Thyroid gland (tissue), 4 donors: Measurements from ENCODE around the gene GSTA5.
"Not testable (repeated sequence)": the region's sequence is repeated elsewhere in the genome, so short reads cannot be mapped to it uniquely, and the experiment has no call there.

Experiments used
- POLR2A ChIP-seq, 2 donors: fragments of 450-650 bp; IDR thresholded peaks; one replicate each; pipeline ENCODE4 v1.6.1; 2017; ENCODE audit warnings: antibody characterized with exemption in 2 of 2, mild to moderate bottlenecking in 2 of 2, moderate library complexity in 1 of 2
- TF ChIP-seq, protein P1 (sequence below), 6 experiments: fragments of 200-600 bp in 3 of 6; fragments of 450-650 bp in 3 of 6; sonication (generic) in 3 of 6; IDR thresholded peaks; one replicate each; pipeline ENCODE4 v1.5.1; 2016 to 2019; ENCODE audit warnings: antibody characterized with exemption in 6 of 6, mild to moderate bottlenecking in 2 of 6, inconsistent platforms in 1 of 6, moderate library complexity in 1 of 6

DNA sequence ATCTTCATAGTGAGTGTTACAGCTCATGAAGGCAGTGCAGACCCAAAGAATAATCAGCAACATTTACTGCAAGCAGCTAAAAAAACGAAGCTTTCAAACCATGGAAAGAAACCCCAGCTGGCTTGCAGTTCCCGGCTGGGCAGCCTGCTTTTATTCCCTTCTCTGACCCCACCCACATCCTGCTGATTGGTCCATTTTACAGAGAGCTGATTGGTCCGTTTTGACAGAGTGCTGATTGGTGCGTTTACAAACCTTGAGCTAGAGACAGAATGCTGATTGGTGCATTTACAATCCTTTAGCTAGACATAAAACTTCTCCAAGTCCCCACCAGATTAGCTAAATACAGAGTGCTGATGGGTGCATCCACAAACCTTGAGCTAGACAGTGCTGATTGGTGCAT, 12.0 kb downstream of the GSTA5 start:
- TF ChIP-seq, protein P1, sequence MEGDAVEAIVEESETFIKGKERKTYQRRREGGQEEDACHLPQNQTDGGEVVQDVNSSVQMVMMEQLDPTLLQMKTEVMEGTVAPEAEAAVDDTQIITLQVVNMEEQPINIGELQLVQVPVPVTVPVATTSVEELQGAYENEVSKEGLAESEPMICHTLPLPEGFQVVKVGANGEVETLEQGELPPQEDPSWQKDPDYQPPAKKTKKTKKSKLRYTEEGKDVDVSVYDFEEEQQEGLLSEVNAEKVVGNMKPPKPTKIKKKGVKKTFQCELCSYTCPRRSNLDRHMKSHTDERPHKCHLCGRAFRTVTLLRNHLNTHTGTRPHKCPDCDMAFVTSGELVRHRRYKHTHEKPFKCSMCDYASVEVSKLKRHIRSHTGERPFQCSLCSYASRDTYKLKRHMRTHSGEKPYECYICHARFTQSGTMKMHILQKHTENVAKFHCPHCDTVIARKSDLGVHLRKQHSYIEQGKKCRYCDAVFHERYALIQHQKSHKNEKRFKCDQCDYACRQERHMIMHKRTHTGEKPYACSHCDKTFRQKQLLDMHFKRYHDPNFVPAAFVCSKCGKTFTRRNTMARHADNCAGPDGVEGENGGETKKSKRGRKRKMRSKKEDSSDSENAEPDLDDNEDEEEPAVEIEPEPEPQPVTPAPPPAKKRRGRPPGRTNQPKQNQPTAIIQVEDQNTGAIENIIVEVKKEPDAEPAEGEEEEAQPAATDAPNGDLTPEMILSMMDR (IDR thresholded peaks at IDR 0.05), result not testable (repeated sequence)
- not testable (repeated sequence) for TF ChIP-seq POLR2A (IDR thresholded peaks at IDR 0.05)
